Coronary artery (tissue), 2 donors: ENCODE results near the gene CYB561A3.

Experiments used
- DNase-seq: peaks from one replicate; pipeline ENCODE4 v3.0.0-alpha.2; 2017; ENCODE audit warnings: low spot score
- H3K27ac ChIP-seq, 2 donors: fragments of 200-600 bp; sonication (generic); one replicate each; pipeline ENCODE4 v1.5.1; 2016 to 2019
- H3K4me3 ChIP-seq: fragments of 200-600 bp; sonication (generic); 2 replicates; pipeline ENCODE4 v1.5.1; 2016; ENCODE audit warnings: mild to moderate bottlenecking, moderate library complexity
- CTCF ChIP-seq: fragments of 200-600 bp; sonication (generic); IDR thresholded peaks from one replicate; pipeline ENCODE4 v1.5.1; 2019; ENCODE audit warnings: antibody characterized with exemption

The CYB561A3 gene

GRCh38 chr11:61350803-61351202 is 10.9 kb downstream of the CYB561A3 start:
- TF ChIP-seq CTCF, result no peak
- Histone ChIP-seq H3K27ac (no peak overlapping the region), H3K4me3 (no peak overlapping the region)
- DNase-seq, result no peak

DNA sequence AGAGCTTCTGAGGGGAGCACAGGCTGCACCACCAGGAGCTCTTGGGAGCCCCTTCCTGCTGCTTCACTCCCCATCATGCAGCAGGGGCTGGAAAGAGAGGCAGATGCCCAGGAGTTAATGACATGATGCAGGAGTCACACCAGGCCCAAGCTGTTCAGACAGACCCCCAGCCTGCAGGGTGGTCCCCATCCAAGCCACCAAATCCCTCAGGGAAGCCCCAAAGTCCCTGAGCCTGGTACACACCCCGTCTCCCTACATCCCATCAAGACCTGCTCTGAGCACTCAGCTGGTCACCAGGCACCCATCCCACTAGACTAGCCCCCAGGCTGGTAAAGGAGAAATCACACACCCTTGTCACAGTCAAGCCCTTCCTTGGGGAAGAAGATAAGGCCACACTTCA is 11.3 kb downstream of the CYB561A3 start:
- no peak for TF ChIP-seq CTCF
- no peak for DNase-seq
- Histone ChIP-seq H3K4me3 (no peak overlapping the region), H3K27ac (no peak overlapping the region)

GRCh38 chr11:61349916-61350315 is 11.8 kb downstream of the CYB561A3 start:
- no peak overlapping the region for H3K4me3 ChIP-seq
- DNase-seq, result no peak
- no peak for TF ChIP-seq CTCF
- no peak overlapping the region for H3K27ac ChIP-seq

DNA sequence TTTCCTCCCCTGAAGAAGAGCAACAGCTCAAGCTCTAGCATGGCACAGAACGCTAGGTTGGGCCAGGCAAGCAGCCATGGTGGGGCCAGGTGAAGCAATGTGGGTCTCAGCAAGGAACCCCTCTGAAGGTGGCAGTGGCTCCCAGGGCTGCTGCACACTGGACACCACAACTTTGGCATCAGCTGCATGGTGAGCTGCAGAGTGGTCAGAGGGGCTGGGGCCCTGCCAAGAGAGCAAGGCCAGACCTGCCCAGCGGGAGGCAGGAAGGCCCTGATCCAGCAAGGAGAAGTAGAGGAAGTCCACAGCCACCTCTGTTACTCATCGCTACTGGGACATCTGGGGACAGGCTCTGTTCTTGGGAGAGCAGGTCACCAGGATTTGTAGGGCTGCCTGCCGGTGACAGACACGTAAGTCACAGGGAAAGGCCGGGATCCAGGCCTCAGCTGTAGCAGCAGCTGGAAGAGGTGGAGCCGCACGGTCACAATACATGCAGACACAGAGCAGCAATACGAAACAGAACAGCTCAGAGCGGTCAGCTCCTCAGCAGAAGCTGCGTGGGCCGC is 12.4 kb downstream of the CYB561A3 start:
- DNase-seq, result peak; percentile 59
- Histone ChIP-seq H3K4me3 (no peak overlapping the region), H3K27ac (no peak overlapping the region)
- no peak for TF ChIP-seq CTCF

- no peak overlapping the region for H3K4me3 ChIP-seq
- H3K27ac ChIP-seq, result peak overlapping the region in 1 of 2 donors; percentile 31
- DNase-seq, result peak; percentile 74
- TF ChIP-seq CTCF, result no peak
Measured at GRCh38 chr11:61347916-61348461, 13.7 kb downstream of the CYB561A3 start.

GRCh38 chr11:61345954-61346843 is 15.5 kb downstream of the CYB561A3 start:
- no peak overlapping the region for H3K27ac ChIP-seq
- H3K4me3 ChIP-seq, result no peak overlapping the region
- TF ChIP-seq CTCF, result no peak
- no peak for DNase-seq
